Superior temporal gyrus (tissue), 1 donor: ENCODE results near the gene IKZF3.
A peak's percentile ranks its signal among the peaks of the same experiment; 100 is the strongest.
"Not testable (repeated sequence)": the region's sequence is repeated elsewhere in the genome, so short reads cannot be mapped to it uniquely, and the experiment has no call there.

ENCODE experiments used
- DNase-seq: peaks from one replicate; pipeline ENCODE4 v3.0.0-alpha.2; 2016; ENCODE audit errors: extremely low spot score

Gene IKZF3

GRCh38 chr17:39739885-39740356 lies 124.2 kb downstream of the IKZF3 start:
- no peak for DNase-seq

DNA sequence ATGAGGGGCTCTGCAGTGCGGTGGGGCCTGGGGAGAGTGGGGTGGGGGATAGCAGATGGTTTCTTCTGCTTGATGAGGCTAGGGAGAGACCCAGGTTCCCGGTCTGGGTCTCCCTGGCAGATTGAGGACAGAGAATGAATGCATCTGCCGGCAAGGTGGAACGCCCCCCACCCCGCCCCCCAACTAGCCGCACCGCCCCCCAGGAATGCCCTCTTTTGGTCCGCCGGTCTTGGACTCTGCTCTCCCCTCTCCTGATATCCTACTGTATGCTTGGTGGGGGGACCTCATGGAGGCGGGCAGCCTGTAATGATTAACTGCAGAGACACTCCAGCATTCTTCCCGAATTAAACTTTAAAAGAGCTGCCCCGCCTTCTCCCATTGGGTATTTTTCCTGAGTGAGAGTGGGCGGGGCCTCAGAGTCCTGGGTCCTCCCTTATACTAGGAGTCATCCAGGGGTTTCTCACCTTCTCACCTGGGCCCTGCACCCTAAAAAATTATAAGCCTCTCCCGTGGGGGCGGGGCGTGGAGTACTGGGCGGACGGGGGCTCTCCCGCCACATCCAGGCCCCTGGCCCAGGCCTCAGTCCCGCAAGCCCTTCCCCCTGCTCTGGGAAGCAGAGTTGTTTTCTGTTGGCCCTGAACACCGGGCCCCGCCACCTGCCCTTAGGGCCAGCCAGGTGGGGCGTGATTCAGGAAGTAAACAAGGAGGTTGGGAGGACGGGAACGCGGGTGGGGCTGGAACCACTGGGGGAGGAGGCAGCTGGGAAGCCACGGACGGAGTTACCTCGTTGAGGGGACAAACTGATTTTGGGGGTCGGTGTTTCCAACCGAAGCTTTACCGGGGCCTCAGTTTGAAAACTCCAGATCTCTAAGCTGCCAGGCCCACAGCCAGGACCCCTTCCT lies 124.9 kb downstream of the IKZF3 start:
- no peak for DNase-seq

DNA sequence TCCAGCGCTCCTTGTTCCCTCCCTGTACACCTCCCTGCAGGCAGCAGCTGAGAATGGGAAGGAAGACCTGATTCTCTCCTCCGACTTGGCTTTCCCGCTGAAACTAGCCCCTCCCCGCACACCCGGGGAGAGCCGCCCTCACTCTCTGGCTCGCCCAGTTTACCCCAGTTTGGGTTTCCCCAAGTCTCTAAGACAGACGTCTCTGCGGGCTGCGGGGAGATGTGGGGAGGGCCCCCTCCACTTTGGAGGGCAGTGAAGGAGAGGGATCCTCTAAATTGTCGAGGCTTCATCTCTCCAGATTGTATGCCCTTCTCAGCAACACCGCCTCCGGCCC lies 125.6 kb downstream of the IKZF3 start:
- DNase-seq: no peak

- no peak for DNase-seq
These were observed 126.1 kb downstream of the IKZF3 start, which contains the start of gene GRB7 for GRCh38 chr17:39737760-39738567. GRB7 (plus strand) TSS chr17:39737938; CDS start chr17:39742302, 4,364 bp downstream.

GRCh38 chr17:39737206-39737759 lies 126.8 kb downstream of the IKZF3 start:
- DNase-seq: no peak

- DNase-seq: no peak
These were observed 127.6 kb downstream of the IKZF3 start for GRCh38 chr17:39736319-39737165.

DNA sequence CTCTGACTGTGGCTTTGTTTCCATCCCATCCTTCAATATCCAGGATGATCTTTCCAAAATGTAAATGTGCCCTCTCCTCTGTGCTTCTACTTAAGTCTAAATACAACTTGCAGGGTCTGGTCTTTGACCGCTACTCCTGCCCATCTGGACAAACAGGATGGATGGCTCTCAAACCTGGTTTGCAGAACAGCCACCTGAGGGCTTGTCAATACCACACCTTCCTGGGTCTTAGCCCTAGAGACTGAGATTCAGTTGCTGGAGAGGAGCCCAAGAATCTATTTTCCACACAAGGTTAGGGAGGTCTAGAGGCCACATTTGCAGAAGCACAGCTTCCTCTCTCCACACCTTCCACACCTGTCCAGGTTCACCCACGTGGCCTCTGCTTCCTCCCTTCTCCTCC lies 128.2 kb downstream of the IKZF3 start:
- DNase-seq: no peak

DNA sequence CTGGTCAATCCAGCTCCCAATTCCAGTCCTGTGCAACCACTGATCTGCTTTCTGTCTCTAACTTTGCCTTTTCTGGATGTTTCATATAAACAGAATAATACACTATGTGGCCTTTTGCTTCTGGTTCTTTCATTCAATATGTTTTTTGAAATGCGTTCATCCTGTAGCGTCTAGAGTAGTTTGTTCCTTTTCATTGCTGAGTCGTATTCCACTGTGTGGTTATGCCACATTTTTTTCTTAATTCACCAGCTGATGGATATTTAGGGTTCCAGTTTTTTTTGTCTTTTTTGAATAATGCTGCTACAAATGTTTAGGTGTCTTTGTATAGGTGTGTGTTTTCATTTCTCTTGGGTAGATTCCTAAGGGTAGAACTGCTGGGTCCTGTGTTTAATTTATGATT lies 131.5 kb downstream of the IKZF3 start:
- no peak for DNase-seq

DNA sequence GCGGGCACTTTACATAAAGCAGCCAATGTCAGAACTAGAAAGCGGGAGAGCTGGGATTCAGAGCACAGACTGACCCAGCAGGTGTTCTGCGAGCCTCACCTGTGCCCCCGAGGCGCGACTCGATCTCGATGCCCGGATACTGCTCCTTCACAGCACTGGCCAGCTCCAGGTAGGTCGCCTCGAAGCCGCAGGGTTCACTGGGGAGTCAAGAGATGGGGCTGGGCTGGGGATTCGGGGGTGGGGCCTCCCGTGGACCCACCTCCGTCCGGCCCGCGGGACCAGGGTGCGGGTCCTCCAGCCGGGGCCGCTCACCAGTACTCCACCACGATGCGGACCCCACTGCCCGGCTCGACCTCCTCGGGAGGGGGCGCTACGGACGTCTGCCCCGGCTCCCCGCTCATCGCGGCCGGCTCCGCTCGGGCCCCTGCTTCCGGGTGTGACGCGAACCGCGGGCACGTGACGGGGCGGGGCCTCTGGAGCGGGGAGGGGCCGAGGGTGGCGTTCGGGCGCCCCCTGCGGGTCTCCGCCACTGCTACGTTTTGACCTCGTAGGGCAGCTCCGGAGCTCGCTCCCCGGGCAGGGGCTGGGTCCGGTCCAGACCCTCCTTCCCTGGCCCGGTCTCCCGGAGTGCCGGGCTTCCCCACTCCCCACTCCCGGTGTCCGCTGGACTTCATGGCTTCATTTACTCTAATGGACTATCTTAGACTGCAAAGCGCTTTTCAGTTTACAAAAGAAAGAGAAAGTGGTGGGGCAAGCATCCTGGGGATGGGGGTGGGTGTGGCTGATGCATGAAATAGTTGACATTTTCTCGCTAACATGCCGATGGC lies 133.8 kb downstream of the IKZF3 start, which contains the start of gene MIEN1:
MIEN1 (minus strand) TSS at position 438 of the 827 bp plus-strand sequence; CDS start at position 401, 37 bp downstream.
- peak; percentile 88 for DNase-seq

DNA sequence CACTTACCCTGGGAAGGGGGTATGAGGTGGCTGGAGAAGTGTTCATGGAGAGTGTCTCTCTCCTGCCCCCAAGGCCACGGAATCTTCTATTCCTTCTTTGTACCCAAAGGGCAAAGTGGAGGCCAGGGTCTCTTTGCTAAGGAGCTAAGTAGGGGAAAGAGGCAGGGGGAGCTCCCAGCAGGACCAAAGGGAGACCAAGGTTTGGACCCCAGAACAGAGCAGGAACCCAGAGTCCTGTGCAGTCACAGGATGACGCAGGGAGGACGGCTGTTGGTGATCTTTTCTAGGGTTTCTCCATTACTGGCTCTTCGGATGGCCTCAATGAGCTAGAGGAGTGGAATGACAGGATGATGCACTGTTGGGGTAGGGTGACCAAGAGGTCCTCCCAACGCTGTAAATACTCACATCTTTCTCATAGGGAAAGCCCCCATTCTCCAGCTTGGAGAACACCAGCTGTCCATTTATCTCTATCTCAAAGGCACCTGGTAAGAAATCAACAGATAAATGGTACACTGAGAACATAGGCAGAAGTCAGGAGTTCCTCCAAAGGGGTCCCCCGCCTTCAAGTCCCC lies 134.7 kb downstream of the IKZF3 start:
- no peak for DNase-seq

GRCh38 chr17:39727556-39727955 lies 136.6 kb downstream of the IKZF3 start:
- DNase-seq: no peak

GRCh38 chr17:39726617-39727016 lies 137.5 kb downstream of the IKZF3 start:
- DNase-seq: no peak

GRCh38 chr17:39725923-39726322 lies 138.2 kb downstream of the IKZF3 start:
- DNase-seq: not testable (repeated sequence)

DNA sequence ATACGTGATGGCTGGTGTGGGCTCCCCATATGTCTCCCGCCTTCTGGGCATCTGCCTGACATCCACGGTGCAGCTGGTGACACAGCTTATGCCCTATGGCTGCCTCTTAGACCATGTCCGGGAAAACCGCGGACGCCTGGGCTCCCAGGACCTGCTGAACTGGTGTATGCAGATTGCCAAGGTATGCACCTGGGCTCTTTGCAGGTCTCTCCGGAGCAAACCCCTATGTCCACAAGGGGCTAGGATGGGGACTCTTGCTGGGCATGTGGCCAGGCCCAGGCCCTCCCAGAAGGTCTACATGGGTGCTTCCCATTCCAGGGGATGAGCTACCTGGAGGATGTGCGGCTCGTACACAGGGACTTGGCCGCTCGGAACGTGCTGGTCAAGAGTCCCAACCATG lies 139.4 kb downstream of the IKZF3 start:
- DNase-seq: no peak

- no peak for DNase-seq
These were observed 140.9 kb downstream of the IKZF3 start for GRCh38 chr17:39722965-39723848.

GRCh38 chr17:39722104-39722503 lies 142.0 kb downstream of the IKZF3 start:
- DNase-seq: no peak

DNA sequence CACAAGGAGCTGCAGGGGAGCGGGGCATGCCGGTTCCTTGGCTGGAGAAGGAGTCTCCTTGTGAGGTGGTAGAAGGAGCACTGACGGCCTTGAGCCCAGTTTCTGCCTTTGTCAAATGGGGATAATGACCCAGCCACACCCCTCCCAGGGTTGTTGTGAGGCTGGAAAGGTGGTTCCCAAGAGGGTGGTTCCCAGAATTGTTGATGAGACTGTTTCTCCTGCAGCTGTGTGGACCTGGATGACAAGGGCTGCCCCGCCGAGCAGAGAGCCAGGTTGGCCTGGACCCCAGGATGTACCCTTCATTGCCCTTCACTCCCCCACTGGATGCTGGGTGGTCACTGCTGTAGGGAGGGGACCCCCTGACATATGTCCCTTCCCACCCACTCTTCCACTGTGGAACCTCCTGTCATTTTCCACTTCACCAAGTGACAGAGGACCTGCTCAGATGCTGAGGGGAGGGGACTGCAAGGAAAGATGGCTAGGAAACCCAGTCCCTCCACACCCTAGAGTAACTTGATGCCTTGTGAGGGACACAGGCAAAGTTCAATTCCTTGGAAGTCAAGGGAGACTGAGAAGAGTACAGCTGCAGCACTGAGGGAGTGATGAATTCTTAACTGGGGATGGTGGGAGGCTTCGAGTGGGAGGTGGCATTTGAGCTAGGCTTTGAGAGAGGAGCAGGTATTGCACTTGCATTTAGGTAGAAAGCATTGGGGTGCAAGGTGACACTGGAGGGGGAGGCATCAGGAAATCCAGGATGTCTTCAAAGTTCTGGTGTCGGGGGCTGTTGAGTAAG lies 144.4 kb downstream of the IKZF3 start:
- no peak for DNase-seq

- DNase-seq: no peak
These were observed 146.5 kb downstream of the IKZF3 start for GRCh38 chr17:39717660-39718059.
